Measurements from ENCODE around the gene IQCN. TPM values are rescaled to one million over a fixed set of nuclear protein-coding genes. Genes with fewer than 3 reads are reported as not detected.

IQCN gene
- total RNA-seq, 1 donor from 2014 or later = 10.4 TPM

- Mint-ChIP-seq H3K27me3 (ENCODE audit: unreplicated experiment) (no peaks in the 10 kb centered on the region), H3K9me3 (ENCODE audit: unreplicated experiment) (no peaks in the 10 kb centered on the region), H3K4me1 (ENCODE audit: unreplicated experiment) (peaks cover 57% of the 10 kb centered on the region), H3K36me3 (ENCODE audit: unreplicated experiment) (peaks cover 17% of the 10 kb centered on the region), H3K4me3 (ENCODE audit: unreplicated experiment) (peak overlapping the region; percentile 94), H3K27ac (ENCODE audit: unreplicated experiment) (peak overlapping the region; percentile 99)
- DNase-seq (ENCODE audit: extremely low spot score, unreplicated experiment) = no peak
- peak; percentile 50 for TF ChIP-seq CTCF (IDR thresholded peaks at IDR 0.05)
Measured at GRCh38 chr19:18278521-18279265, 4.4 kb upstream of the IQCN start.

GRCh38 chr19:18274781-18275356, 617 bp upstream of the IQCN start:
- TF ChIP-seq CTCF (IDR thresholded peaks at IDR 0.05) = no peak
- Mint-ChIP-seq H3K27me3 (ENCODE audit: unreplicated experiment) (no peaks in the 10 kb centered on the region), H3K4me3 (ENCODE audit: unreplicated experiment) (peak overlapping the region; percentile 40), H3K4me1 (ENCODE audit: unreplicated experiment) (peaks cover 50% of the 10 kb centered on the region), H3K27ac (ENCODE audit: unreplicated experiment) (peak overlapping the region; percentile 89), H3K36me3 (ENCODE audit: unreplicated experiment) (peaks cover 14% of the 10 kb centered on the region), H3K9me3 (ENCODE audit: unreplicated experiment) (no peaks in the 10 kb centered on the region)
- DNase-seq (ENCODE audit: extremely low spot score, unreplicated experiment) = peak; percentile 93

GRCh38 chr19:18273561-18274218, 562 bp downstream of the IQCN start:
- TF ChIP-seq CTCF (IDR thresholded peaks at IDR 0.05) = no peak
- no peak overlapping the region for H3K4me3 Mint-ChIP-seq (ENCODE audit: unreplicated experiment)
- H3K27me3 Mint-ChIP-seq (ENCODE audit: unreplicated experiment) = no peaks in the 10 kb centered on the region
- no peaks in the 10 kb centered on the region for H3K9me3 Mint-ChIP-seq (ENCODE audit: unreplicated experiment)
- peaks cover 6% of the 10 kb centered on the region for H3K36me3 Mint-ChIP-seq (ENCODE audit: unreplicated experiment)
- no peak for DNase-seq (ENCODE audit: extremely low spot score, unreplicated experiment)
- H3K27ac Mint-ChIP-seq (ENCODE audit: unreplicated experiment) = peak overlapping the region; percentile 89
- H3K4me1 Mint-ChIP-seq (ENCODE audit: unreplicated experiment) = peaks cover 43% of the 10 kb centered on the region

GRCh38 chr19:18271433-18271841, 2.8 kb downstream of the IQCN start:
- no peak overlapping the region for H3K27ac Mint-ChIP-seq (ENCODE audit: unreplicated experiment)
- peaks cover 23% of the 10 kb centered on the region for H3K4me1 Mint-ChIP-seq (ENCODE audit: unreplicated experiment)
- H3K4me3 Mint-ChIP-seq (ENCODE audit: unreplicated experiment) = no peak overlapping the region
- H3K36me3 Mint-ChIP-seq (ENCODE audit: unreplicated experiment) = peaks cover 19% of the 10 kb centered on the region
- no peaks in the 10 kb centered on the region for H3K9me3 Mint-ChIP-seq (ENCODE audit: unreplicated experiment)
- TF ChIP-seq CTCF (IDR thresholded peaks at IDR 0.05) = no peak
- no peak for DNase-seq (ENCODE audit: extremely low spot score, unreplicated experiment)
- no peaks in the 10 kb centered on the region for H3K27me3 Mint-ChIP-seq (ENCODE audit: unreplicated experiment)

- H3K27ac Mint-ChIP-seq (ENCODE audit: unreplicated experiment) = no peak overlapping the region
- H3K9me3 Mint-ChIP-seq (ENCODE audit: unreplicated experiment) = no peaks in the 10 kb centered on the region
- TF ChIP-seq CTCF (IDR thresholded peaks at IDR 0.05) = no peak
- H3K4me1 Mint-ChIP-seq (ENCODE audit: unreplicated experiment) = peaks cover 13% of the 10 kb centered on the region
- H3K36me3 Mint-ChIP-seq (ENCODE audit: unreplicated experiment) = peaks cover 27% of the 10 kb centered on the region
- H3K27me3 Mint-ChIP-seq (ENCODE audit: unreplicated experiment) = no peaks in the 10 kb centered on the region
- DNase-seq (ENCODE audit: extremely low spot score, unreplicated experiment) = no peak
- H3K4me3 Mint-ChIP-seq (ENCODE audit: unreplicated experiment) = no peak overlapping the region
Measured at GRCh38 chr19:18270326-18270725, 3.9 kb downstream of the IQCN start.
